ENCODE results near the gene ACTL7B.
"Not testable (repeated sequence)": the region's sequence is repeated elsewhere in the genome, so short reads cannot be mapped to it uniquely, and the experiment has no call there.

The ACTL7B gene

GRCh38 chr9:108855888-108856287 is at the start of gene ACTL7B:
ACTL7B (minus strand) TSS chr9:108855986; CDS start chr9:108855930, 56 bp downstream.
- no peak for DNase-seq

DNA sequence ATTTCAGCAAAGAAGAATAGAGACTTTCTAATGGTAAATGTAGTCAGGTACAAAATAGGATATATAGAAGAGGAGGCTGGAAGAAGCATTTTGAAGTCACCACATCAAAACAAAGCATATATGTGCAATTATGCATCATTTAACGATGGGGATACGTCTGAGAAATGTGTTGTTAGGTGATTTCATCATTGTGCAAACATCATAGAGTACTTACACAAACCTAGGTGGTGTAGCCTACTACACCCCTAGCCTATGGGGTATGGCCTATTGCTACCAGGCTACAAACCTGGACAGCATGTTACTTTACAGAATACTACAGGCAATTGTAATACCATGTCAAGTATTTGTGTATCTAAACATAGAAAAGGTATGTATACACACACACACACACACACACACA is 49.7 kb upstream of the ACTL7B start:
- no peak for DNase-seq

- no peak for DNase-seq
These were observed 48.4 kb upstream of the ACTL7B start for GRCh38 chr9:108904161-108904560.

DNA sequence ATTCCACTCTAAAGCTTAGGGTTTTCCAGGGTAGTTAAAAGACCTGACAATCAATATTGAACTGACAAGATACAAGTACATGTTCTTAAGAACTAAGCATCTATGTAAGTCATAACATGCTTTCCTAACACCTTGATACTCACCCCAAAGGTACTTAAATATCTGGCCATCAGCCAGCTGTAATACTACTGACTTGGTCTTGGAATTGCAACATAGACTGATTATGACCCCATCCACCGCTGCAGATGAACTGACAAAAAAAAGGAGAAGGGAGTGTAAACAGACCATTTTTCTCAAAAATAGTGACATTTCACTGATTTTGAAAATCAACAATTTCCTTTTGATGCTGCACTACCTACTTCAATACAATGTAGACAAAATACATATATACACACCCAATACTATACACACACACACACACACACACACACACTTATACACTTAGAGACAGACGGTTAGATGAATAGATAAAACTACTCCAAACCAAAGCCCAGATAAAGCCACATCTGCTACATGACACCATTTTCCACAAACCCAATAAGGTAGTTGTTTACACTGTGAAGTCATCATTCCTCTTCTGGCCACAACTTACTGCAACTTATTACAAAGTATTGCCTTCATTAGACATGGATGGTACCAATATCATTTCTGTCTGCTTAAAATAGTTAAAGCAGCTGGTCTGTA is 47.8 kb upstream of the ACTL7B start:
- no peak for DNase-seq

DNA sequence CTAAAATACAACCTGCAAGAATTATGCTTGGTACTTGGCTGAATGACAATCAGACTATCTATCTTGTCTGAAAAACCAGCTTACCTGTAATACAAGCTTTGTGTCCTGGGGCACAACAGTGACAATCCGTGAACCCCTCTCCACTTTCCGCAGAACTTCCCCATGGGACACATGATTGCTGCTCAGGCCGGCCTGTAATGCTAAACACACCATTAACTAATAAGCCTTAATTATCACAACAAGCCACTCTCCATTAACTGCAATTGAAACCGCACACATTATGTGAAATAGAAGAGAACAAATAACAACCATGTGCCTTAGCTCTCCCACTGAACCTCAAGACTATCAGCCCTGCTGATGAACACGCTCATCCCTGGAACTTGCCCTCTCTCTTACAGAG is 44.4 kb upstream of the ACTL7B start:
- DNase-seq = no peak

DNA sequence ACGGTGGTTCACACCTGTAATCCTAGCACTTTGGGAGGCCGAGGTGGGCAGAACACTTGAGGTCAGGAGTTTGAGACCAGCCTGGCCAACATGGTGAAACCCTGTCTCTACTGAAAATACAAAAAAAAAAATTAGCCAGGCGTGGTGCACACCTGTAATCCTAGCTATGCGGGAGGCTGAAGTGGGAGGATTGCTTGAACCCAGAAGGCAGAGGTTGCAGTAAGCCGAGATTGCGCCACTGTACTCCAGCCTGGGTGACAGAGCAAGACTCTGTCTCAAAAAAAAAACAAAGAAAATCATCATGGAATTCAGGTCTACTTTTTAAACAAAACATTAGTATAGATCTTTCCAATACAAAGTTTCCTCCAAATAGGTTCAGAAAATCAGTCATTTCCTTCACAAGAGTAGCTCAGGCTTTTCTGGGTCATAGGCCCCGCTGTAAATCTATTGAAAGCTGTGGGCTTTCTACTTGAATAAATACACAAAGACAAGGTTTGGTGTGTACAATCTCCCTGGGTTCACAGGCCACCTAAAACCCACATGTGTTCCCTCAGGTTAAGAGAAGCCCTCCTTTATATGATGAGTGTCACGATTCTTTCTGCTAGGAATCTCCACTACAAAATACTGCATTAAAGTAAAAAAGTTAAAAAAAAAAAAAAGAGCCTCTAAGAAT is 43.4 kb upstream of the ACTL7B start:
- DNase-seq = not testable (repeated sequence)

DNA sequence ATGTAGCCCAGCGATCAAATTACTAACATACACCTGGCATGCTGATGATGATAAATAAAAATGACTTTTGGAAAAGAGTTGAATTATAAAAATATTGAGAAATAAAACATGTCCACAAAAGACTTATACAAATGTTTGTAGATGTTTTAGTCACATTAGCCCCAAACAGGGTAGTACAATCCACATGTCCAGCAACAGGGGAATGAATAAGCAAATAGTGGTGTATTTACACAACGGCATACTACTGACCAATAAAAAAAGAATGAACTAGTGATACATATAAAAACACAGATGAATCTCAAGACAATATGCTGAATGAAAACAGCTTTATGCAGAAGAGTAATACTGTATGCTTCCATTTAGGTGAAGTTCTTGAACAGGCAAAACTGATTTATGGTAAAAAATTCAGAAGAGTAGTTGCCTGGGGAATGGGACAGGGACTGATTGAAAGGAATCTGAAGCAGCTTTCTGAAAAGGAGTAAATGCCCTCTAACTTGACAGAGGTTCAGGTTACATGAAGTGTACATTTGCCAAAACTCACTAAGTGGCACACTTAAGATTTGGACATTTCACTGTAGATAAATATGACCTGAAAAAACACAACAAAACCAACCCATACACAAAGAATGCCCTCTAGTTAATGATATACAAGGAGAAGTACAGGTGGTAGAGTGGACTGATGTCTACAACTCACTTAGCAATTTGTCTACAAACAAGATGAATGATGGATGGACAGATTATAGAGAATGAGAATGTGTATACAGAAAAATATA is 41.7 kb upstream of the ACTL7B start:
- no peak for DNase-seq

- DNase-seq = no peak
These were observed 38.6 kb upstream of the ACTL7B start for GRCh38 chr9:108894225-108894997.

DNA sequence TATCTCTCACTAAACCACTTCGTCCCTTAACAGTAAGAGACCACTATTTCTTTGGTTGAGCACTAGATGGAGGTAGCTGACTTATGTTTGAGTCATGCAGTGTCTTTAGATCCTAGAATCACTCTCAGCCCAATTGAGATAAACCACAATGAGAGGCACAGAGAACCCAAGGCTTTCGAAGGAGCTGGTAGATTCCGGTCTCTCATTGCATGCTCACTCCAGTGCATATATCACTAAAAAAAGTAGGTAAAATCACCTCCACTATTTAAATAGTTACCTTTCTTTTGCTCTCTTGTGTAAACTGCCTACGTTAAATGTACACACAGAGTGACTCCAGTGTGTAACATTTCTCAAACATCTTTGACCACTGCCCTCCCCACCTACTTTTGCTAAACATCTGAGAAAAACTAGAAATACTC is 33.9 kb upstream of the ACTL7B start:
- peak; percentile 9 for DNase-seq

- not testable (repeated sequence) for DNase-seq
These were observed 30.9 kb upstream of the ACTL7B start for GRCh38 chr9:108886594-108887271.

DNA sequence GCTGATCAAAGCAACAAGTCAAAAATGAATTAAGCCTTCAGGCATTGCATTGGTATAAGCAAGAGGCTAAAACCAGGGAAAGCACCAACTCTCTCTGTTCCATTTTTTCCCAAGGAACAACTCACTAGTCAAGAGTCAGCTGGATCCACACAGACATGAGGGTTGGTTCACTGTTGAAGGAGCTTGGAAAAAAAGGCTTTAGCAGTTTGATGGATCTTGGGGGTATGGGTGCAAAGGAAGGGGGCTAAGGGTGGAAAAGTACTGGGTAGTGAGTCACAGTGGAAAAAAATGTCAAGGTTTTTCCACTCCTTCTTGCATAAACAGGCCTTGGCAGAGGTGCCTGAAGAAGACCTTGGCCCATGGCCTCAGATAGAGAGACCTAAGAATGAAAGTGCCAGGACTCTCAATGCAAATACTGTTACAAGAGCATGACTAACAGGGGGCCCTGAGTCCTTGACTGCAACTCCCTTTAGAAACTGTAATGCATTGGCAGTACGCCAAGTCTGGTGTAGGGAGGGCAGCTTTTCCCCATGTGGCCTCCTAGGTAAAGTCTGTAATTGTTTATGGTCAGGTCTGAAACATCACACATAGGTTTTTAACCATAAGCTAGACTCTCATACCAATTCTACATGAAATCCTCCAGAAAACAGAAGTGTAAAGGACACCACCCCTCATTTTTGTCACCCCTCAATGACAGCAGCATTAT is 30.0 kb upstream of the ACTL7B start:
- DNase-seq = no peak

DNA sequence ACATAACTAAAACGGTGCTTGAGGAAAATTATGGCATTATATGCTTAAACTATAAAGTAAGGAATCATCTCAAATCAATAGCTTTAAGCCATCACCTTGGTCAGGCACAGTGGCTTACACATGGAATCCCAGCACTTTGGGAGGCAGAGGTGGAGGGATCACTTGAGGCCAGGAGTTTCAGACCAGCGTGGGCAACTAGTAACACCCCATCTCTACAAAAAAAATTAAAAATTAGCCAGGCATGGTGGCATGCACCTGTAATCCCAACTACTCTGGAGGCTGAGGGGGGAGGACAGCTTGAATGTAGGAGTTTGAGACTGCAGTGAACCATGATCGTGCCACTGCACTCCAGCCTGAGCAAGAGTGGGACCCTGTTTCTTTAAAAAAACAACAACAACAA is 28.9 kb upstream of the ACTL7B start:
- DNase-seq = no peak

DNA sequence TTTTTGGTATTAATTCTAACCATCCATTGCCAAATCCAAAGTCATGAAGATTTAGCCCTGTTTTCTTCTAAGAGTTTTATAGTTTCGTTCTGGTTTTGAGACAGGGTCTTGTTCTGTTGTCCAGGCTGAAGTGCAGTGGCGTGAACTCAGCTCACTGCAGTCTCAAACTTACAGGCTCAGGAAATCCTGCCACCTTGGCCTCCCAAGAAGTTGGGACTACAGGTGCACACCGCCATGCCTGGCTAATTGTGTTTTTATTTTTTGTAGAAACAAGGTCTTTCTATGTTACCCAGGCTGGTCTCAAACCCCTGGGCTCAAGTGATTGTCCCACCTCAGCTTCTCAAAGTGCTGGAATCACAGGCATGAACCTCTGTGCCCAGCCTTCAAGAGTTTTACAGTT is 27.3 kb upstream of the ACTL7B start:
- no peak for DNase-seq

DNA sequence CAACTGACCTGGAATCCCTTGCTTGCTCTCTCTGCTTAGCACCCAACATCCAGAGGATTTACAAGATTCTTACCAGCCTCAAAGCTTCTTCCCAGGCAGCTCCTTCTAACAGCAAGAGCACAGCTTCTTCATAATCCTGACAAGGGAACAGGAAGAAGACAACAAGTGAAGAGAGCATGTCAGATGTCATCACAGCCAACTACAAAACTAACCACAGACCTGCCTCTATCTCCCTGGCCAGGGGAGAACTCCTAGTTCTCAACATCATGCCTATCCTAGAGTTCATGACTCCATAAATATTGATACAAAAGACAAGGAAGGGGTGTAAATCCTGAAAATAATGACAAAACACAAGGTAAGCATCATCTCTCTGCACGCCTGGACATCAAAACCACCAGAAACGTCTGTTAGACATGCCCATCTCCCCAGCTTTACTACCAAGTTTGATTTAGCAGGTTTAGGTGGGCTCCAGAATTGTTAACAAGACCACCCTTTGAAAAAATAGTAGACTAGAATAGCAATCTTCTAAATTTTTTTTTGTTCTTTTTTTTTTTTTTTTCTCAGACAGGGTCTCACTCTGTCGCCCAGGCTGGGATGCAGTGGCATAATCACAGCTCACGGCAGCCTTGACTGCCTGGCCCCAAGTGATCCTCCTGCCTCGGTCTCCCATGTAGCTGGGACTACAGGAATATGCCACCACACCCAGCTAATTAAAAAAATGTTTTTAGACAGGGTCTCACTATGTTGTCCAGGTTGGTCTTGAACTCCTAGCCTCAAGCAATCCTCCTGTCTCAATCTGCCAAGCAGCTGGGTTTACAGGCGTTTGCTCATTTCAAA is 26.5 kb upstream of the ACTL7B start:
- DNase-seq = no peak

- DNase-seq = no peak
These were observed 25.0 kb upstream of the ACTL7B start for GRCh38 chr9:108880738-108881316.

- DNase-seq = no peak
These were observed 21.7 kb upstream of the ACTL7B start for GRCh38 chr9:108877524-108877923.

DNA sequence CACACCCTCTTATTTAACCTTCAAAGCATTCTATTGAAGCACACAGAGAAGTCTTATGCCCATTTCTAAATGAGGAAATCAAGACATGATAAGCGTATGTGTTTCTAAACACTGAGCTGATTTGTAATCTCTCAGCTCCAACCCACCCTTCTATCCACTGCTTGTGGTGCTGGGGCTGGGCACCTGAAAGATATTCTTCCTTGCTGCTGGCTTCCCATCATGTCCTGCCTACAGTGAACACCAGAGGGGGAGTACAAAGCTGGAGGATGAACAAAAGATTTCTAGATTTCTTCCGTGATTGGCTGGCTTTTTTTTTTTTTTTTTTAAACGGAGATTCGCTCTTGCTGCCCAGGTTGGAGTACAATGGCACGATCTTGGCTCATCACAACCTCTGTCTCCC is 20.6 kb upstream of the ACTL7B start:
- no peak for DNase-seq

DNA sequence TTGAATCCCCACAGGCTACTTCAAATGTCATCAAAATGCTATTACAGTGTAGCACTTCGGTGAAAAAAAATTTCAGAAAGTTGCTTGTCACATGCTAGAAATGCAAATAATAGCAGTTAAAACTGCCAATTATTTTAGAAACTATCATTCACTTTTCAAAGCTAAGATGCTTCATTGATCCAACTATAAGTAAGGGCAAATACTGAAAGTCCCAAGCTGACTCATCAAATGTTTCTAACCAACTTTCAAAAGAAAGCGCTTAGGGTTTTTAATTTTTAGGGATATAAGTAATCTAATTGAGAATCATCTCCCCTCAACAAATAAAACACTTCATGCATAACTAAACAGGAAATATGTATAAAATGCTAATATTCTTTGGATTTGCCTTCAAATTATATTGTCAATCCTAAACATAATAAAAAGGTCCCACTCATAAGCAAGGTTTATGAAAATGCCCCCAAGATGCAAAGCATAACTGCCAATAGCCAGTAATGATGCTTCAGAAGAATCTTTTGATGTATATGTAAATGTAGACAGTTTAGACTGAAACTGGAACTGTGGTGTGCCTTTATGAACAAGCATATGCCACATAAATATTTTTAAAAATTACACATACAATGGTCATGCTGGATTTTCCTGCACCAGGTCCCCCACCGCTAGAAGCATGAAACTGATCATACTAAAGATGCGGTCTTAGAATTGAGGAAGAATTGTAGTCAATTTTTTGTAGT is 18.4 kb upstream of the ACTL7B start:
- DNase-seq = no peak

DNA sequence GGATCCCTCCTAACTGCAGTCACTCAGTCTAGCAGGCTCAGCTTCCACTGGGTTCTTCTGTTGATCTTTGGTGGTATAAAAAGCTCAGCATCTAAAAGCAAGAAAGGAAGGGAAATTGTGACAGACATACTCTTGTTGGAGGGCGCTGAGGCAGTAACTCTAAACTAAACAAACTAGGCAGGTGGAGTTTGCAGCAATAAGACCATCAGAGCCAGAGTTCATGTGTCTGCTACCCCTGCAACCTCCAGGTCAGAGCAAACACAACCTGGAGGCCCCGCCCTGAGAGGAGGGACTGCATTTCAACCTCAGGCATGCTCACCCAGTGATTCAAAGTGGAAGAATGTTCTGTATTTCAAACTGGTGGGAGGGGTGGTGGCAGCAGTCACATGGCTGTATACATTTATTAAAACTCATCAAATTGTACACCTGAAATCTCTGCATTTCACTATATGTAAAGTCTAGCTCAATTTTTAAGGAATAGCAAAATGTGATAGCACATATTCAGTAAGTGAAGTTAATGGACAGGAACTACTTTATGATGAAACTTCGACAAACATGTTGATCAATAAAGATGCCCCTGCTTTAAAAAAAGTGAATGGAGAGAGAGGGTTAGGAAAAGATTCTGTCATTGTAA is 13.4 kb upstream of the ACTL7B start:
- no peak for DNase-seq
